ENCODE data around the gene CGB3. TPM values are rescaled to one million over a fixed set of nuclear protein-coding genes. Genes with fewer than 3 reads are reported as not detected.
A peak's percentile ranks its signal among the peaks of the same experiment; 100 is the strongest.
"Not testable (repeated sequence)": the region's sequence is repeated elsewhere in the genome, so short reads cannot be mapped to it uniquely, and the experiment has no call there.

CGB3 gene
- total and polyA plus RNA-seq, 5 donors from 2014 or later, result not detected

GRCh38 chr19:49064029-49064629, 40.0 kb upstream of the CGB3 start:
- Histone ChIP-seq H3K27ac (ENCODE audit: insufficient read depth, low read length, poor library complexity, severe bottlenecking) (no peak overlapping the region), H3K36me3 (ENCODE audit: control insufficient read depth, insufficient read depth, low read length) (no peaks in the 10 kb centered on the region), H3K4me1 (ENCODE audit: control insufficient read depth, insufficient read depth, low read length, poor library complexity, severe bottlenecking) (peaks cover 6% of the 10 kb centered on the region), H3K9me3 (ENCODE audit: control insufficient read depth in 2 of 2, low read length in 2 of 2) (no peaks in the 10 kb centered on the region), H3K4me3 (ENCODE audit: low read depth, low read length) (no peak overlapping the region), H3K27me3 (ENCODE audit: control insufficient read depth, insufficient read depth, low read length) (peaks cover 11% of the 10 kb centered on the region)
- ATAC-seq (ENCODE audit: low read depth in 2 of 2), result no peak
- Mint-ChIP-seq H3K27me3 (peaks cover 90% of the 10 kb centered on the region), H3K36me3 (no peaks in the 10 kb centered on the region), H3K4me3 (peak overlapping the region in 1 of 4 donors; percentile 65), H3K9me3 (peaks cover 0 to 7% (median 0%) of the 10 kb centered on the region in 7 donors), H3K4me1 (peaks cover 0 to 8% (median 0%) of the 10 kb centered on the region in 4 donors), H3K27ac (no peak overlapping the region)
- DNase-seq, result no peak

- peaks cover 0 to 27% (median 10%) of the 10 kb centered on the region in 4 donors for H3K4me1 Mint-ChIP-seq
- no peak overlapping the region for H3K27ac Mint-ChIP-seq
- no peaks in the 10 kb centered on the region for H3K9me3 ChIP-seq (ENCODE audit: control insufficient read depth in 2 of 2, low read length in 2 of 2)
- peaks cover 22% of the 10 kb centered on the region for H3K4me1 ChIP-seq (ENCODE audit: control insufficient read depth, insufficient read depth, low read length, poor library complexity, severe bottlenecking)
- no peaks in the 10 kb centered on the region for H3K36me3 ChIP-seq (ENCODE audit: control insufficient read depth, insufficient read depth, low read length)
- no peak overlapping the region for H3K4me3 ChIP-seq (ENCODE audit: low read depth, low read length)
- H3K36me3 Mint-ChIP-seq, result no peaks in the 10 kb centered on the region
- H3K27ac ChIP-seq (ENCODE audit: insufficient read depth, low read length, poor library complexity, severe bottlenecking), result no peak overlapping the region
- H3K4me3 Mint-ChIP-seq, result no peak overlapping the region
- ATAC-seq (ENCODE audit: low read depth in 2 of 2) (no peak), DNase-seq (no peak)
- peaks cover 3% of the 10 kb centered on the region for H3K27me3 ChIP-seq (ENCODE audit: control insufficient read depth, insufficient read depth, low read length)
- peaks cover 91% of the 10 kb centered on the region for H3K27me3 Mint-ChIP-seq
- peaks cover 0 to 5% (median 0%) of the 10 kb centered on the region in 7 donors for H3K9me3 Mint-ChIP-seq
Measured at GRCh38 chr19:49061445-49061844, 37.3 kb upstream of the CGB3 start.

GRCh38 chr19:49061000-49061399, 36.9 kb upstream of the CGB3 start:
- peaks cover 0 to 24% (median 10%) of the 10 kb centered on the region in 4 donors for H3K4me1 Mint-ChIP-seq
- Histone ChIP-seq H3K4me3 (ENCODE audit: low read depth, low read length) (no peak overlapping the region), H3K27ac (ENCODE audit: insufficient read depth, low read length, poor library complexity, severe bottlenecking) (no peak overlapping the region), H3K9me3 (ENCODE audit: control insufficient read depth in 2 of 2, low read length in 2 of 2) (no peaks in the 10 kb centered on the region), H3K4me1 (ENCODE audit: control insufficient read depth, insufficient read depth, low read length, poor library complexity, severe bottlenecking) (peaks cover 27% of the 10 kb centered on the region), H3K27me3 (ENCODE audit: control insufficient read depth, insufficient read depth, low read length) (peaks cover 3% of the 10 kb centered on the region), H3K36me3 (ENCODE audit: control insufficient read depth, insufficient read depth, low read length) (no peaks in the 10 kb centered on the region)
- peaks cover 0 to 5% (median 0%) of the 10 kb centered on the region in 7 donors for H3K9me3 Mint-ChIP-seq
- no peak overlapping the region for H3K4me3 Mint-ChIP-seq
- H3K27ac Mint-ChIP-seq, result peak overlapping the region in 1 of 3 donors; percentile 31
- ATAC-seq (ENCODE audit: low read depth in 2 of 2) (no peak), DNase-seq (no peak)
- no peaks in the 10 kb centered on the region for H3K36me3 Mint-ChIP-seq
- peaks cover 90% of the 10 kb centered on the region for H3K27me3 Mint-ChIP-seq

- Mint-ChIP-seq H3K27me3 (peaks cover 83% of the 10 kb centered on the region), H3K36me3 (no peaks in the 10 kb centered on the region), H3K4me3 (peak overlapping the region in 2 of 4 donors; percentile 1 to 36), H3K27ac (no peak overlapping the region), H3K9me3 (peaks cover 0 to 5% (median 0%) of the 10 kb centered on the region in 7 donors), H3K4me1 (peaks cover 0 to 22% (median 10%) of the 10 kb centered on the region in 4 donors)
- DNase-seq (no peak), ATAC-seq (ENCODE audit: low read depth in 2 of 2) (no peak)
- peaks cover 3% of the 10 kb centered on the region for H3K27me3 ChIP-seq (ENCODE audit: control insufficient read depth, insufficient read depth, low read length)
- peaks cover 25% of the 10 kb centered on the region for H3K4me1 ChIP-seq (ENCODE audit: control insufficient read depth, insufficient read depth, low read length, poor library complexity, severe bottlenecking)
- H3K4me3 ChIP-seq (ENCODE audit: low read depth, low read length), result no peak overlapping the region
- H3K9me3 ChIP-seq (ENCODE audit: control insufficient read depth in 2 of 2, low read length in 2 of 2), result no peaks in the 10 kb centered on the region
- no peaks in the 10 kb centered on the region for H3K36me3 ChIP-seq (ENCODE audit: control insufficient read depth, insufficient read depth, low read length)
- H3K27ac ChIP-seq (ENCODE audit: insufficient read depth, low read length, poor library complexity, severe bottlenecking), result no peak overlapping the region
Measured at GRCh38 chr19:49059053-49059452, 34.9 kb upstream of the CGB3 start.

GRCh38 chr19:49058562-49058961, 34.4 kb upstream of the CGB3 start:
- no peak for DNase-seq
- peaks cover 25% of the 10 kb centered on the region for H3K4me1 ChIP-seq (ENCODE audit: control insufficient read depth, insufficient read depth, low read length, poor library complexity, severe bottlenecking)
- H3K4me3 Mint-ChIP-seq, result no peak overlapping the region

GRCh38 chr19:49057636-49058234, 33.6 kb upstream of the CGB3 start, which contains the start of gene CGB7:
Gene CGB7, minus strand, starts transcription at chr19:49057749. Its CDS starts 2,374 bp downstream, at chr19:49055375.
- H3K27me3 ChIP-seq (ENCODE audit: control insufficient read depth, insufficient read depth, low read length), result peaks cover 3% of the 10 kb centered on the region
- H3K27me3 Mint-ChIP-seq, result peaks cover 70% of the 10 kb centered on the region

More at GRCh38 chr19:49058562-49058961, 34.4 kb upstream of the CGB3 start:
- no peaks in the 10 kb centered on the region for H3K9me3 ChIP-seq (ENCODE audit: control insufficient read depth in 2 of 2, low read length in 2 of 2)
- Mint-ChIP-seq H3K4me1 (peaks cover 0 to 23% (median 10%) of the 10 kb centered on the region in 4 donors), H3K9me3 (peaks cover 0 to 5% (median 0%) of the 10 kb centered on the region in 7 donors), H3K36me3 (no peaks in the 10 kb centered on the region), H3K27me3 (peaks cover 78% of the 10 kb centered on the region), H3K27ac (no peak overlapping the region)
- peaks cover 3% of the 10 kb centered on the region for H3K27me3 ChIP-seq (ENCODE audit: control insufficient read depth, insufficient read depth, low read length)
- H3K27ac ChIP-seq (ENCODE audit: insufficient read depth, low read length, poor library complexity, severe bottlenecking), result no peak overlapping the region
- H3K36me3 ChIP-seq (ENCODE audit: control insufficient read depth, insufficient read depth, low read length), result no peaks in the 10 kb centered on the region
- no peak overlapping the region for H3K4me3 ChIP-seq (ENCODE audit: low read depth, low read length)
- ATAC-seq (ENCODE audit: low read depth in 2 of 2), result no peak

GRCh38 chr19:49056902-49057596, 32.9 kb upstream of the CGB3 start:
- not testable (repeated sequence) for H3K27me3 ChIP-seq (ENCODE audit: control insufficient read depth, insufficient read depth, low read length); H3K36me3 Mint-ChIP-seq; H3K9me3 Mint-ChIP-seq; ATAC-seq (ENCODE audit: low read depth in 2 of 2); H3K9me3 ChIP-seq (ENCODE audit: control insufficient read depth in 2 of 2, low read length in 2 of 2); H3K36me3 ChIP-seq (ENCODE audit: control insufficient read depth, insufficient read depth, low read length); DNase-seq; H3K27ac ChIP-seq (ENCODE audit: insufficient read depth, low read length, poor library complexity, severe bottlenecking)
- peak overlapping the region; percentile 82 to 88 (median 86) for H3K4me3 Mint-ChIP-seq
- peaks cover 0 to 23% (median 10%) of the 10 kb centered on the region in 4 donors for H3K4me1 Mint-ChIP-seq
- H3K27ac Mint-ChIP-seq, result peak overlapping the region in 1 of 3 donors; percentile 28
- Histone ChIP-seq H3K4me3 (ENCODE audit: low read depth, low read length) (peak overlapping the region; percentile 32), H3K4me1 (ENCODE audit: control insufficient read depth, insufficient read depth, low read length, poor library complexity, severe bottlenecking) (peaks cover 25% of the 10 kb centered on the region)
- peaks cover 63% of the 10 kb centered on the region for H3K27me3 Mint-ChIP-seq

More at GRCh38 chr19:49057636-49058234, 33.6 kb upstream of the CGB3 start, which contains the start of gene CGB7:
- H3K4me1 Mint-ChIP-seq, result peaks cover 0 to 23% (median 10%) of the 10 kb centered on the region in 4 donors
- peak within 1 kb of the TSS; percentile 82 to 88 (median 86) for H3K4me3 Mint-ChIP-seq
- Histone ChIP-seq H3K36me3 (ENCODE audit: control insufficient read depth, insufficient read depth, low read length) (no peaks in the 10 kb centered on the region), H3K9me3 (ENCODE audit: control insufficient read depth in 2 of 2, low read length in 2 of 2) (no peaks in the 10 kb centered on the region), H3K4me3 (ENCODE audit: low read depth, low read length) (peak within 1 kb of the TSS; percentile 32), H3K27ac (ENCODE audit: insufficient read depth, low read length, poor library complexity, severe bottlenecking) (no peak within 1 kb of the TSS), H3K4me1 (ENCODE audit: control insufficient read depth, insufficient read depth, low read length, poor library complexity, severe bottlenecking) (peaks cover 25% of the 10 kb centered on the region)
- DNase-seq, result peak in 2 of 3 donors; percentile 19 to 38
- H3K9me3 Mint-ChIP-seq, result peaks cover 0 to 5% (median 0%) of the 10 kb centered on the region in 7 donors
- H3K36me3 Mint-ChIP-seq, result no peaks in the 10 kb centered on the region
- H3K27ac Mint-ChIP-seq, result peak within 1 kb of the TSS in 1 of 3 donors; percentile 28
- ATAC-seq (ENCODE audit: low read depth in 2 of 2), result peak; percentile 16 to 28
